CD4-positive, alpha-beta memory T cell (primary cell): Measurements from ENCODE around the gene LRFN2. TPM values are rescaled to one million over a fixed set of nuclear protein-coding genes. Genes with fewer than 3 reads are reported as not detected.

ENCODE experiments used
- CTCF ChIA-PET: fragments of 350-600 bp; sonication (Branson Sonifier 250); formaldehyde crosslinking; loops from one replicate; lab custom pipeline; 2021; ENCODE audit warnings: inconsistent platforms; ENCODE audit not compliant: partially characterized antibody; lab: Charles Lee
- POLR2A ChIA-PET: fragments of 350-600 bp; sonication (Branson Sonifier 250); formaldehyde crosslinking; loops from one replicate; lab custom pipeline; 2021; ENCODE audit not compliant: partially characterized antibody; lab: Charles Lee
- DNase-seq, 5 donors: peaks; one replicate each; pipeline versions ENCODE4 v3.0.0 to v3.0.0-alpha.2; 2020 to 2022; ENCODE audit warnings: mixed read lengths in 1 of 5
- H3K27ac ChIP-seq: one replicate; pipeline ENCODE4 v1.7.0; 2013; ENCODE audit warnings: low read depth, low read length
- H3K27me3 ChIP-seq: 2 replicates; pipeline ENCODE4 v1.7.0; 2013; ENCODE audit warnings: mild to moderate bottlenecking, low read length, moderate library complexity; ENCODE audit not compliant: insufficient read depth
- H3K36me3 ChIP-seq: 2 replicates; pipeline ENCODE4 v1.7.0; 2013; ENCODE audit warnings: mild to moderate bottlenecking, low read length, moderate library complexity; ENCODE audit not compliant: insufficient read depth
- H3K4me1 ChIP-seq: 2 replicates; pipeline ENCODE4 v1.7.0; 2013; ENCODE audit warnings: mild to moderate bottlenecking, low read length, moderate library complexity; ENCODE audit not compliant: insufficient read depth
- H3K4me3 ChIP-seq, 2 donors: one replicate each; pipeline ENCODE4 v1.7.0; 2013; ENCODE audit warnings: low read length in 2 of 2, mild to moderate bottlenecking in 1 of 2
- H3K9me3 ChIP-seq, 2 donors: one replicate each; pipeline ENCODE4 v1.7.0; 2013; ENCODE audit warnings: low read length in 2 of 2, control low read depth in 1 of 2; ENCODE audit not compliant: control insufficient read depth in 1 of 2
- H3K27ac Mint-ChIP-seq, 7 donors: one replicate each; pipeline ENCODE4 v1.8.0; 2020 to 2021; ENCODE audit warnings: mixed read lengths in 7 of 7, mild to moderate bottlenecking in 6 of 7, inconsistent platforms in 3 of 7, moderate library complexity in 3 of 7
- H3K27me3 Mint-ChIP-seq, 2 donors: one replicate each; pipeline ENCODE4 v1.8.0; 2020 to 2021; ENCODE audit warnings: mixed read lengths in 2 of 2
- H3K36me3 Mint-ChIP-seq, 2 donors: one replicate each; pipeline ENCODE4 v1.8.0; 2020 to 2021; ENCODE audit warnings: mixed read lengths in 2 of 2, inconsistent platforms in 1 of 2, mild to moderate bottlenecking in 1 of 2
- H3K4me1 Mint-ChIP-seq, 4 donors: one replicate each; pipeline ENCODE4 v1.8.0; 2020 to 2021; ENCODE audit warnings: mixed read lengths in 4 of 4, mild to moderate bottlenecking in 1 of 4
- H3K4me3 Mint-ChIP-seq, 8 donors: one replicate each; pipeline ENCODE4 v1.8.0; 2020 to 2021; ENCODE audit warnings: mixed read lengths in 8 of 8, mild to moderate bottlenecking in 7 of 8, moderate library complexity in 6 of 8, inconsistent platforms in 3 of 8
- H3K9me3 Mint-ChIP-seq, 8 donors: one replicate each; pipeline ENCODE4 v1.8.0; 2020 to 2021; ENCODE audit warnings: mixed read lengths in 8 of 8, mild to moderate bottlenecking in 5 of 8, inconsistent platforms in 3 of 8, moderate library complexity in 1 of 8
- intact Hi-C: fragments of 100-400 bp; cut with micrococcal nuclease; formaldehyde crosslinking; loops from one replicate; pipeline ENCODE4 v1.15.1; 2023
- polyA plus RNA-seq, 2 donors: library from polyadenylated mRNA; unstranded; fragments of 300-500 nt; fragmentation: Illumina TruSeq; gene quantifications; one replicate each; pipeline ENCODE4 v1.2.3, GENCODE V29; 2021
- total RNA-seq, 2 experiments: library from RNA; stranded (reverse); gene quantifications; one replicate each; pipeline ENCODE4 v1.2.3, GENCODE V29; 2021

The LRFN2 gene
- total and polyA plus RNA-seq, 4 experiments from 2014 or later, result 0.17 TPM; not detected in 3

DNA sequence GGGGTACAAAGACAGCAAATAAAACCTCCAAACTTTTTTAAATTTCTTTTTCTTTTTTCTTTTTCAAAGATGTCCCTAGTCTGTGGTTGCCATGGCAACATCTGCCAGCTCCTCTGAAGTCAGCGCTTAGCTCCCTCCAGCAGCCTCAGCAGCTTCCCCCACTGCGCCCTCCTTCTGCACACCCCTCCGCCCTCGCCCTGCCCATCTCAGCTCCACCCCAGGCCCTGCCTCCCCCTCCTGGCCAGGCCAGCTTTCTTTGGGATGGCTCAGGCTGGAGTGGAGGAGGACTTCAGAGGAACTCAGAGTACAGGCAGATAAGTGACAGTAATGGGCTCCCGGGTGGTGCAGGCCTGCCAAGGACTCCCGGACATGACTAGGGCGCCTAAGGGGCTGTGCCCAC is 104.6 kb downstream of the LRFN2 start:
- intact Hi-C loops, result no loop called here
- Histone ChIP-seq H3K4me1 (peaks cover 10% of the 10 kb centered on the region), H3K27ac (no peak overlapping the region), H3K4me3 (no peak overlapping the region), H3K27me3 (no peaks in the 10 kb centered on the region), H3K36me3 (no peaks in the 10 kb centered on the region), H3K9me3 (no peaks in the 10 kb centered on the region)
- DNase-seq, result no peak
- Mint-ChIP-seq H3K4me1 (peaks cover 3 to 10% (median 4%) of the 10 kb centered on the region in 4 donors), H3K27ac (no peak overlapping the region), H3K27me3 (peaks cover 0 to 18% of the 10 kb centered on the region in 2 donors), H3K4me3 (no peak overlapping the region), H3K9me3 (peaks cover 0 to 2% (median 0%) of the 10 kb centered on the region in 8 donors), H3K36me3 (no peaks in the 10 kb centered on the region)
- CTCF ChIA-PET, result no interaction called here
- POLR2A ChIA-PET, result no interaction called here

DNA sequence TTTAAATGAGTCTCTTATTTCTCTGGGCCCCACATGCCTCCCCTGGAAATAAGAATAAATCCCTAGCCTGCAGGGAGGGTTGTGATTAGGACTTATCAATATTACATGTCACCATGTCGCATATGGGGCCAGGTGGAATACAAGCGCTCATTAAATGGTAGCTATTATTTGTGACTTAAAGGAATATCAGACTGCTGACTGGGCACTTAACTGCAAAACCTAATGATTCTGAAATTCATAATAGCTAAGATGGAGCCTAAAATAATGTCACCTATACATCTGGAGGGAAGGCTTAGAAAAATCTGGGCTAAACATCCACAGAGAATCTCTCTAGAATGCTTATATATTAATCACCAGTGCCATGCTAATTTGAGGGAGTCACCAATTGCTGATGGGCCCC is 106.5 kb downstream of the LRFN2 start:
- ChIA-PET POLR2A (no interaction called here), CTCF (interaction anchor here (1.2 kb wide), 1 partner anchor 9 kb away, joined by 3 read pairs; no protein-coding TSS in a partner anchor)
- Mint-ChIP-seq H3K9me3 (no peaks in the 10 kb centered on the region), H3K4me1 (peaks cover 3 to 10% (median 4%) of the 10 kb centered on the region in 4 donors), H3K27ac (peak overlapping the region in 1 of 7 donors; percentile 15), H3K27me3 (peaks cover 2 to 13% of the 10 kb centered on the region in 2 donors), H3K36me3 (no peaks in the 10 kb centered on the region), H3K4me3 (no peak overlapping the region)
- no peaks in the 10 kb centered on the region for H3K36me3 ChIP-seq
- H3K27ac ChIP-seq, result no peak overlapping the region
- no peak overlapping the region for H3K4me3 ChIP-seq
- no peaks in the 10 kb centered on the region for H3K27me3 ChIP-seq
- no peaks in the 10 kb centered on the region for H3K9me3 ChIP-seq
- intact Hi-C loops, result no loop called here
- no peak for DNase-seq
- H3K4me1 ChIP-seq, result peaks cover 15% of the 10 kb centered on the region

DNA sequence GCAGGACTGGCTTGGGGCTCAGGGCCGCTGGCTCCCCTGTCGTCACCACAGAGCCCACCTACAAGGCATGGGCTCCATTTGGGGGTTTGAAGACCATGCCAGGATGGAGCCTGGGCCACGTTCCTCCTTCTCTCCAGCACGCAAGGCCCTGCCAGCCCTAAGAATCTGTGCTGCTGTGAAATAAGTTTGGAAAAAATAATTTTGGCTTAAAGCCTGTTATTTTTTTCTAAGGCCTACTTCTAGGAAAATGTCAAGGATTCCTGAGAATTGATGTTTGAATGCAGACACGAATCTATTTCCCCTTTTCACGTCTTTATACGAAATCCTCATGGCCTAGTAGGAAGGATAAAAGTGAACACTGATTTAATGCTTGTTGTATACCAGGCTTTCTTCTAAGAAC is 107.5 kb downstream of the LRFN2 start:
- no peak overlapping the region for H3K27ac Mint-ChIP-seq
- no peak for DNase-seq
- Histone ChIP-seq H3K4me3 (no peak overlapping the region), H3K27ac (no peak overlapping the region), H3K36me3 (no peaks in the 10 kb centered on the region), H3K27me3 (no peaks in the 10 kb centered on the region), H3K9me3 (no peaks in the 10 kb centered on the region), H3K4me1 (peaks cover 15% of the 10 kb centered on the region)
- no peak overlapping the region for H3K4me3 Mint-ChIP-seq
- no peaks in the 10 kb centered on the region for H3K36me3 Mint-ChIP-seq
- no peaks in the 10 kb centered on the region for H3K9me3 Mint-ChIP-seq
- intact Hi-C loops, result no loop called here
- H3K4me1 Mint-ChIP-seq, result peaks cover 3 to 10% (median 4%) of the 10 kb centered on the region in 4 donors
- POLR2A ChIA-PET, result no interaction called here
- CTCF ChIA-PET, result no interaction called here
- peaks cover 2 to 10% of the 10 kb centered on the region in 2 donors for H3K27me3 Mint-ChIP-seq

DNA sequence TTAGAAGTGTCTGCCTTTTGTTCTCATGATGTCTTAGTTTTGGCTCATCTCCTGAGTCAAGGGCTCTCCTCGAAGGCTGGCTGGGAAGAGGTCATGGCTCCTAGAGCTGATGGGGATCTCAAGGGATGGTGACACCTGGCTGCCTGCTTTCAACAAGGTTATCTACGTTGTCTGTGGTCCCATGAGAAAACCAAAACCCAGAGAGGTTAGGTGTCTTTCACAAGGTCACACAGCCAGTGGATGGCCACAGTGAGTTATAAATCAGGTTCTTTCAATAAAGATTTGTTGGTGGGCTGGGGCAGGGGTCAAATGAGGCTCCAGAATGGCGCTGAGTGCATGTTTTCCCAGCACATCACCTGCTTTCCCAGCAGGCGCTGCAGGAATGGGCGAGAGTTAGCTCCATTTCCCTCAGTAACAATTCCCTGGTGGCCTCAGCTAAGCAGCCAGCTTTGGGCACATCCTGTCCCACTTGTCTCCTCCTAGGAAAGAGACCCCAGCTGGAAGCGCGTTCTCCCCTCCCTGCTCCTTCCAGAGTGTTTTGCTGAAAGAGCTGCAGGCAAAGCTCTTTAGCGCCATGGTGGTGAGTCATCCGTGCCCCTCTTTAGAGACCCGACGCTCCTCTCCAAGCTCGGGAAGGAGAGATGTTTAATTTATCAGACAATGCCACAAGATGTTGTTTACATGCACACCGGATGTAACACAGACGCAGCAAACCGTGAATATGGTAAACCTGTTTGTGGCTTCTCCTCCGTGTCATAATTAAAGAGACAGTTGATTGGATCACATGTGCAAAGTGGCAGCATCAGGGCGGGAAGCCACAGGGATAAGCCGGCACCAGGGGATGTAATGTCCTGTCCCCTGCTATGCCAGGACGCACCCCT is 109.7 kb downstream of the LRFN2 start:
- CTCF ChIA-PET, result no interaction called here
- H3K9me3 Mint-ChIP-seq, result no peaks in the 10 kb centered on the region

DNA sequence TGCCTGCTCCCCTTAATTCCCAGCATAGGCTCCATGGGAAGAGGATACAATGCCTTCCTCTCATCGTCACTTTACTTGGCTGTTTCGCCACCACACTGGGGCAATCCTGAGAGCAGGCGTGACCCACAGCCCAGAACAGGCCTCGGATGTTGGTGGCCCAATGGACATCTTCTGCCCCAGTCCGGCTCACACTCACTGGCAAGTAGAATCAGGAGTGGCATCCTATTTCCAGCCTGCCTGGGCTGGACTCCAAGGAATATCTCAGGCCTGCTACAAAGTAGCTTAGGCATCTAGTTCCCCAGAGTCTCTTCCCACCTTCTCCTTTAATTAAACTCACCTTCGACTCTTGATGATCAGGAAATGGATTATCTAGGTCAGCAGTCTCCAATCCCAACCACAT is 110.5 kb downstream of the LRFN2 start:
- H3K4me3 ChIP-seq, result no peak overlapping the region
- H3K9me3 ChIP-seq, result no peaks in the 10 kb centered on the region
- H3K4me3 Mint-ChIP-seq, result no peak overlapping the region
- H3K36me3 ChIP-seq, result no peaks in the 10 kb centered on the region
- H3K4me1 ChIP-seq, result peaks cover 15% of the 10 kb centered on the region
- no peak for DNase-seq
- no peaks in the 10 kb centered on the region for H3K9me3 Mint-ChIP-seq
- peaks cover 0 to 4% of the 10 kb centered on the region in 2 donors for H3K27me3 Mint-ChIP-seq
- POLR2A ChIA-PET, result no interaction called here
- intact Hi-C loops, result no loop called here
- H3K27me3 ChIP-seq, result no peaks in the 10 kb centered on the region
- CTCF ChIA-PET, result interaction anchor here (1.5 kb wide), 1 partner anchor 9 kb away, joined by 5 read pairs; no protein-coding TSS in a partner anchor
- no peaks in the 10 kb centered on the region for H3K36me3 Mint-ChIP-seq
- no peak overlapping the region for H3K27ac ChIP-seq
- H3K4me1 Mint-ChIP-seq, result peaks cover 3 to 10% (median 4%) of the 10 kb centered on the region in 4 donors
- peak overlapping the region in 3 of 7 donors; percentile 1 to 87 (median 19) for H3K27ac Mint-ChIP-seq

More for the DNA sequence above, 109.7 kb downstream of the LRFN2 start:
- H3K27me3 Mint-ChIP-seq, result peaks cover 0 to 3% of the 10 kb centered on the region in 2 donors
- peak in 4 of 5 donors; percentile 12 to 49 (median 28) for DNase-seq
- H3K9me3 ChIP-seq, result no peaks in the 10 kb centered on the region
- no peaks in the 10 kb centered on the region for H3K27me3 ChIP-seq
- H3K4me3 ChIP-seq, result no peak overlapping the region
- H3K36me3 ChIP-seq, result no peaks in the 10 kb centered on the region
- peaks cover 3 to 10% (median 4%) of the 10 kb centered on the region in 4 donors for H3K4me1 Mint-ChIP-seq
- H3K36me3 Mint-ChIP-seq, result no peaks in the 10 kb centered on the region
- H3K4me3 Mint-ChIP-seq, result peak overlapping the region in 3 of 8 donors; percentile 10 to 30 (median 24)
- POLR2A ChIA-PET, result no interaction called here
- H3K27ac Mint-ChIP-seq, result peak overlapping the region in 4 of 7 donors; percentile 3 to 87 (median 46)
- intact Hi-C loops, result no loop called here
- peaks cover 15% of the 10 kb centered on the region for H3K4me1 ChIP-seq
- H3K27ac ChIP-seq, result no peak overlapping the region

DNA sequence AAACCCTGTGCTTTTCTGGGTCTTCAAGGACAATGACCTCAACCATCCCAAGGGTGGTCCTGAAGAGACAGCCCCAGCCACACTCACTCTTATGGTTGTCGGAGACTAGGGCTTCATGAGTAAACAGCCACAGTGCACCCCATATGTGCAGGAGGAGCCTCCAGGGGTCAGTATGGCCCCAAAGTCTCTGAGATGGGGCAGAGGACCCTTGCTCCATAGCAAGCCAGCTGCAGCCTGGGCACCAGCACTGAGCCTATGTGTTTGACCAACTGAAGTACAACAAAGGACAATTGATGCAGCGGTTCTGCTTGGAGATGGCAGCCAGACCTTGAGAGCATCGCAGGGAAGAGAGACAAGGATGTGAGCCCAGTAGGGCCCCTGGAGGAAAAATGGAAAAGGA is 112.2 kb downstream of the LRFN2 start:
- H3K9me3 Mint-ChIP-seq, result no peaks in the 10 kb centered on the region
- H3K27ac Mint-ChIP-seq, result peak overlapping the region in 2 of 7 donors; percentile 36 to 57
- POLR2A ChIA-PET, result no interaction called here
- Histone ChIP-seq H3K27ac (no peak overlapping the region), H3K27me3 (no peaks in the 10 kb centered on the region), H3K4me3 (no peak overlapping the region), H3K4me1 (peaks cover 15% of the 10 kb centered on the region), H3K9me3 (no peaks in the 10 kb centered on the region), H3K36me3 (no peaks in the 10 kb centered on the region)
- CTCF ChIA-PET, result no interaction called here
- no peak overlapping the region for H3K4me3 Mint-ChIP-seq
- intact Hi-C loops, result no loop called here
- H3K27me3 Mint-ChIP-seq, result peaks cover 1 to 4% of the 10 kb centered on the region in 2 donors
- H3K36me3 Mint-ChIP-seq, result no peaks in the 10 kb centered on the region
- peaks cover 3 to 10% (median 4%) of the 10 kb centered on the region in 4 donors for H3K4me1 Mint-ChIP-seq
- no peak for DNase-seq

DNA sequence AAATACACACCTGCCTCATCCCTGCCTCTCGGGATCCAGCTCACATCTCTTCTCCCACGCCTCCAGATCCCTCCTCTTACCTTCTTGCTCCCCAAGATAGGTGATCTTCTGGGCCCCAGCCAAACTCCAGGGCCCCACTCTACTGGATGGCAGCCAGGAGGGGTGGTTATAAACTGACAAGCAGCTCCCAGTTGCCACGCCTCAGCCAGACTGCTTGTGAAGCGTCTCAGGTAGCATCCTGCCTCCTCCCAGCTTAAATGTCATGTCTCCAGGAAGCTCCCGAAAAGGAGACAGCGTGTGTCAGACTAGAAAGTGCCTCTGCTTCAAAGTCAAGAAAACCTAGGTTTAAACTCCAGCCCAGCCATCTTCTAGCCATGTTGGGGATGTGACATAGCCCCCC is 114.1 kb downstream of the LRFN2 start:
- H3K27ac Mint-ChIP-seq, result peak overlapping the region in 1 of 7 donors; percentile 62
- H3K9me3 ChIP-seq, result no peaks in the 10 kb centered on the region
- ChIA-PET POLR2A (no interaction called here), CTCF (no interaction called here)
- H3K36me3 ChIP-seq, result no peaks in the 10 kb centered on the region
- H3K27me3 Mint-ChIP-seq, result peaks cover 1 to 4% of the 10 kb centered on the region in 2 donors
- H3K4me1 Mint-ChIP-seq, result peaks cover 2 to 5% (median 3%) of the 10 kb centered on the region in 4 donors
- no peak overlapping the region for H3K4me3 Mint-ChIP-seq
- no peaks in the 10 kb centered on the region for H3K9me3 Mint-ChIP-seq
- H3K4me1 ChIP-seq, result peaks cover 8% of the 10 kb centered on the region
- H3K27ac ChIP-seq, result no peak overlapping the region
- no peak overlapping the region for H3K4me3 ChIP-seq
- intact Hi-C loops, result no loop called here
- no peaks in the 10 kb centered on the region for H3K27me3 ChIP-seq
- H3K36me3 Mint-ChIP-seq, result no peaks in the 10 kb centered on the region
- no peak for DNase-seq
